Activated CD4-positive, CD25-positive, alpha-beta regulatory T cell treated with anti-CD3 and anti-CD28 coated beads, Interleukin-2, amount 50 U/mL, for 72 hours (primary cell): ENCODE results near the gene VGF.
A peak's percentile ranks its signal among the peaks of the same experiment; 100 is the strongest.
"Not testable (repeated sequence)": the region's sequence is repeated elsewhere in the genome, so short reads cannot be mapped to it uniquely, and the experiment has no call there.

Source experiments
- DNase-seq: peaks from one replicate; pipeline ENCODE4 v3.0.0; 2021

The VGF gene

DNA sequence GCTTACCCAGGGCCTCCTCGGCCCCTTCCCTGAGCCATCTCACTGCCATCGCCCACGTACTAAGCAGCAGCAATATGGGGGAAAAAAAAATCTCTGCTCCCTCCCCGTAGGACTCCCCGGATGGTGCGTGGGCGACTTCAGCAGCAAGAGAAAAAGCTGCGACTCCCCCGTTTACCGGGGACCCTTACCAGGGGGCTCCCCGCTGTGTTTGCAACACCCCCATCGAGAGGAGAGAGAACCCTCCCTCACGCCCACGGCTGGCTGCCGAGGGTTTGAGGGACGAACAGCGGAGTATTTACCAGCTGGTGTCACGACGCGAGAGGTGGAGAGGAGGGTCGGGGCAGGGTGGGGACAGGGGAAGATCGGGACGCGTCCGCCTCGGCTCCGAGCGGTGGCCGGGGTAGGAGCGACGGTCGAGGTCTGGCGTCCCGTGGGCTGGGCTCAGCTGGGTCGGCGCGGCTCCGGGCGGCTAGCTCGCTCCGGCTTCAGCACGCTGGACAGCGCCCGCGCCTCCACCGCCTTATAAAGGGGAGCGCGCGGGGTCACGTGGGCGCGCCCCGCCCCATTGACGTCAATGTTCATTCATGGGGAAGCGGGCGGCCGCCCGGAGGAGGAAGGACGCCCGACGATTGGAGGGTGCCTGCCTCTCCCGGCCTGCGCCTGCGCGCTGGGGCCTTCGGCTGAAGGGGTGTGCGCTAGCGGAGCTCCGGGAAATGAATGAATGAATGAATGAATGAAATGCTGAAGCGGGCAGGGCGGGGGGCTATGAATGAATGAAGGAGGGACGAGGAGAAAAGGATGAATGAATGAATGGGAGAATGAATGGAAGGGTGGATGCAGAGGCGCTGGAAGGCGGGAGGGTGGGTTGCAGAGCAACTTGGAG is at the start of gene VGF:
Gene VGF (minus strand): TSS at position 495 of the 883 bp plus-strand sequence. CDS start 726 bp downstream, outside the sequence.
- DNase-seq, result peak; percentile 95

DNA sequence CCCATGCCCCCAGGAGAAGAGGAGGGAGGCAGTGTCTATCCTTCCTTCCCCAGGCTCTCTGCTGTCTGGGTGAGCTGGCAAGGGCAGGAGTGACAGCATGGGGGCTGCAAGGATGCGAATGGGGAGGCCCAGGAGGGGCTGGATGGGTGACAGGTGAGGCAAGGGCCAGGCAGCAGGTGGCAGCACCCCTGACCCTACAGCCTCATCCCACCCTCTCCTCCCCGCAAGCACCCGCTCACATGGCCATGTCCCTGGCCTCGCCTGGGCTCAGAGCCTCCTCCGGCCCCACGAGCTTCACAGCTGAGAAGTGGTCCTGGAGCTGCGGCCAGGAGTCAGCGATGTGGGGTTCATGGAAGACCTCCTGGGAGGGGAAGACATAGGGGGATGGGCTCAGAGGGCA is 46.6 kb upstream of the VGF start:
- no peak for DNase-seq

DNA sequence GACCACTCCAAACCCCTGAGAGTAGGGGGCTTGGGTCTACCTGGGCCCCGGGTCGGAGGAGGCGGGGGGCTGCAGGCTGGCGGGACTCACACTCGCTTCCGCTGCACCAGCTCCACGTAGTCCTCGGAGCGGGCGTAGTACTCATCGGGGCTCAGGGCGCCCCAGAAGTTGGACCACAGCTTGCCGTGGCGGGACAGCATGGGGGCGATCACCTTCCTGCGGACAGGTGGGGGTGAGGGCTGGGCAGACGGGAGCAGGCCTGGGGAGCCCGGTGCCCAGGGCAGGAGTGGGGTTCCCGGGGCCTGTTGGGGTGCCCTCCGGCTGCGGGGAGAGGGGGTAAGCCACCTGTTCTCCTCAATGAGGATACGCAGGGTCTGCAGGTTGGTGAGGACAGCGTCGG is 46.1 kb upstream of the VGF start:
- no peak for DNase-seq

DNA sequence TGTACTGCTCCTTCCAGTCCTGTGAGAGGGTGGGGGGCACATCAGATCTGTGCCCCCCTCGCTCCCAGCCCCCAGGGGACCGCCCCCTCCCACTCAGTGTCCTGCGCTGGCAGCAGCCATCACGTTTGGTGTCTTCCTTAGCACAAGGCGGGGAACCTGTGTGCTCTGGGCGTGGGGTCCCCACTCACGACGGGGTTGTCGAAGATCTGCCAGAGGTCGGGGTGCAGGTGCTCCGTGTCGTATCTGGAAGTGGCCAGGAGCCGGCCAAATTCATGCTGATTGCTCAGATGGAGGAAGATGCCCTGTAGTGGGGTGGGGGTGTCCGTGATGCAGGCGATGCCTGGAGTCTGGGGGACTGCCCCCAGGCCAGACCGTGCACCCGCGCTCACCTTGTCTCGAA is 44.8 kb upstream of the VGF start:
- no peak for DNase-seq

DNA sequence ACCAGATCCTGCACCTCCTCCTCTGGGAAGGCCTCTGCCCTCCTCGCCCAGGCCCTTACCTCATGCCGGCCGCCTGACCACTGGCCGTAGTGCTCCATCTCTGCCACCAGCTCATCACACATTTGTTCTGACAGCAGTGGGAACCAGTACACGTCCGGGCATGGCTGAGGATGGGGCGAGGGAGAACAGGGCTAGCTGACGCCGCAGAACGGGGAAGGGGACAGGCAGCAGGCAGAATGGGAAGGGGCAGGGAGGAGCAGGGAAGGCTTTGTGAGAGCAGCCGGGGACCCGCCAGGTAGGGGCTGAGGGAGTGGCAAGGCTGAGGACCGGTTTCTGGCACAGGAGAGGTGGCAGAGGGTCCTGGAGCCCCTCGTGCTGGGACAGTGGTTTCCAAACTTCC is 43.4 kb upstream of the VGF start:
- no peak for DNase-seq

DNA sequence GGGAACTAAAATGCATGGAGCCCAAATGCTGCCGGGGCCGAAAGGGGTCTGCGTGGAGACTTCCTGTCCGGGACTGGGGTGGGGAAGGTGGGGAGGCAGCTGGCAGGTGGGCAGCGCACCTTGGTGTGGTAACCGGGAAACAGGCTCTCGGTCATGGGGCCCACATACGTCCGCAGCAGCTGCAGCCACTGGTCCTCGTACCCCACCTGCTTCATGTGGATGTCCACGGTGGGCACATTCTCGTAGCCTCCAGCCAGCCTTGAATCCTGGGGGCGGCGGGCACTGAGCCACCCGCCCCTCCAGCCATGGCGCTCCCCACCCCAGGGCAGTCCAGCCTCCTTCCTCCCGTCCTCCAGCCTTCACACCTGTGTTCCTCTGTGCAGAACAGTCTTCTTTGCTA is 42.1 kb upstream of the VGF start:
- no peak for DNase-seq

DNA sequence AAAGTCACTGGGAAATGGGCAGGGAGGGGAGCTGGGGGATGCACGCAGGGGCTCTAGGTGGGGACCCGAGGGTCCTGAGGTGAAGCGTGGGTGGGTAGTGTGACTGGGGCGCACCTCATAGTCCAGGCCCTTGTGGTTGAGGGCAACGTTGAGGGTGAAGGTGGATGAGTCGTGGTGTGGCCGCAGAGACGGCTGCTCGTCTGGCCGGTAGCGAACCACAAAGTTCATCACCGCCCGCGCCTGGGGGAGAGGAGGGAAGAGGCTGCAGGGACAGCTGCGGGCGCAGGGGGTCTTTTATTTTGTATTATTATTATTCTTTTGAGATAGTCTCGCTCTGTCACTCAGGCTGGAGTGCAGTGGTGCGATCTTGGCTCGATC is 41.3 kb upstream of the VGF start:
- no peak for DNase-seq

DNA sequence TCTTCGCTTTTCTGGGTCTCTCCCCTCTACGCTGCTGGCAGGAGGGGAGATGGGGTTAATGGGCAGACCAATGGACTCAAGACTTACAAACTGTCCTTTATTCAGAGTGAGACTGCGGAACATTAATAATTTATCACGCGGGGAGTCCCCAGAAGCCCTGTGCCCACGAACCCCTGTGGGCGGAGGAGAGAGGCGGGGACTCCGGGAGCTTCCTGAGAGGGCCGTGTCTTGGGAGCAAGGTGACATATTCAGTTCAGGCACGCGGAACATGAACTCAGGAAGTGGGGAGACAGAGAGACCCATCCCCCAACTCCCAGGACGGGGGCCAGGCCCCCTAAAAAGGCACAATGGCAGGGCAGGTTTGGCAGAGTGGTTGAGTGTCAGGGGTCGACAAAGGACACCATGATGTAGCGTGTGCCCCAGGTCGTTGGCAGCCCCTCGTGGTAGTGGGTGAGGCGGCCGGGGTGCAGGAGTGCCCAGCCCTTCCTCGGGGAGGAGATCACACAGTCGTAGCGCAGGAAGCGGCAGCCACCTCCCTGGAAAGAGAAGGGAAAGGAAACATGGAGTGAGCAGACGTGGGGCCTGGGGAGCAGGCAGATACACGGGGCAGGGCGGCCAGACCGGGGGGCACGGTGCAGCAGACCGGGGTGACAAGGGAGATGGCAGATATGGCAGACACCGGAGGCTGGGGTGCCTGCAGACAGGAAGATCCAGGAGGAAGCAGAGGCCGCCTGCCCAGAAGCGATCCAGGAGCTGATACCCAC is 40.7 kb upstream of the VGF start:
- DNase-seq, result no peak

DNA sequence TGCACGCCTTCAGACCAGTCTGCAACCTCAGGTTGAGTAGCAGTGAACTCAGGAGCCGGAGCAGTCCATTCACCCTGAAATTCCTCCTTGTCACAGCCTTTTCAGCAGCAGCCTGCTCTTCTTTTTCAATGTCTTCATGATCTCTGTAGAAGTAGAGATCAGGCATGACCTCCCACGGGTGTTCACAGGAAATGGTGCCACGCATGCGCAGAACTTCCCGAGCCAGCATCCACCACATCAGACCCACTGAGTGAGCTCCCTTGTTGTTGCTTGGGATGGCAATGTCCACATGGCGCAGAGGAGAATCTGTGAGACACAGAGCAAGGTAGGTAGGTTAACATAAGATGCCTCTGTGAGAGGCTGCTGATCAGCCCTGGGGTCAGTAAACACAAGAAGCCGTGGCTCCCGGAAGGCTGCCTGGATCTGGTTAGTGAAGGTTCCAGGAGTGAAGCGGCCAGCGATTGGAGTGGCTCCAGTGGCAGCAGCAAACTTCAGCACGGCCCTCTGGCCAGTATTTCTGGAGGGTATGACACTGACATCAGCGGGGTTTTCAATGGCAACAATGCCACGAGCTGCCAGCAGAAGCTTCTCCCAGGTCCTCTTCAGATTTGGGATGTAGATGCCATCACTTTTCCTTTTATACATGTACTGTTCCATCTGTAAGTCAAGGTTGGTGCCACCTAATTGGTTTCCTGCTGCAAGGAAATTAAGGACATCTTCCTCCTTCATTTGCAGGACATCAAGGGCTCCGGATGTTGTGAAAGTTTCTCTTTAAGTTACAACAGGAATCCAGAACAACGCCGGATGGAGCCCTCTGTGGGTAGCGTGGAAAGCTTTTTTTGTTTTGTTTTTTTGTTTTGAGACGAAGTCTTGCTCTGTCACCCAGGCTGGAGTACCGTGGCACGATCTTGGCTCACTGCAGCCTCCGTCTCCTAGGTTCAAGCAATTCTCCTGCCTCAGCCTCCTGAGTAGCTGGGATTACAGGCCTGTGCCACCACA is 38.7 kb upstream of the VGF start:
- DNase-seq, result not testable (repeated sequence)

DNA sequence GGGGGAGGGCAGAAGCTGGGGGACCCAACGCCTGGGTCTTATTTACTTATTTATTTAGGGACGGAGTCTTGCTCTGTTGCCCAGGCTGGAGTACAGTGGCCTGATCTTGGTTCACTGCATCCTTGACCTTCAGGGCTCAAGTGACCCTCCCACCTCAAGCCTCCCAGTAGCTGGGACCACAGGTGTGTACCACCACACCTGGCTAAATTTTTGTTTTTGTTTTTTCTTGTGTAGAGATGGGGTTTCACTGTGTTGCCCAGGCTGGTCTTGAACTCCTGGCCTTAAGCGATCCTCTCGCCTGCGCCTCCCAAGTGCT is 37.2 kb upstream of the VGF start:
- DNase-seq, result no peak

DNA sequence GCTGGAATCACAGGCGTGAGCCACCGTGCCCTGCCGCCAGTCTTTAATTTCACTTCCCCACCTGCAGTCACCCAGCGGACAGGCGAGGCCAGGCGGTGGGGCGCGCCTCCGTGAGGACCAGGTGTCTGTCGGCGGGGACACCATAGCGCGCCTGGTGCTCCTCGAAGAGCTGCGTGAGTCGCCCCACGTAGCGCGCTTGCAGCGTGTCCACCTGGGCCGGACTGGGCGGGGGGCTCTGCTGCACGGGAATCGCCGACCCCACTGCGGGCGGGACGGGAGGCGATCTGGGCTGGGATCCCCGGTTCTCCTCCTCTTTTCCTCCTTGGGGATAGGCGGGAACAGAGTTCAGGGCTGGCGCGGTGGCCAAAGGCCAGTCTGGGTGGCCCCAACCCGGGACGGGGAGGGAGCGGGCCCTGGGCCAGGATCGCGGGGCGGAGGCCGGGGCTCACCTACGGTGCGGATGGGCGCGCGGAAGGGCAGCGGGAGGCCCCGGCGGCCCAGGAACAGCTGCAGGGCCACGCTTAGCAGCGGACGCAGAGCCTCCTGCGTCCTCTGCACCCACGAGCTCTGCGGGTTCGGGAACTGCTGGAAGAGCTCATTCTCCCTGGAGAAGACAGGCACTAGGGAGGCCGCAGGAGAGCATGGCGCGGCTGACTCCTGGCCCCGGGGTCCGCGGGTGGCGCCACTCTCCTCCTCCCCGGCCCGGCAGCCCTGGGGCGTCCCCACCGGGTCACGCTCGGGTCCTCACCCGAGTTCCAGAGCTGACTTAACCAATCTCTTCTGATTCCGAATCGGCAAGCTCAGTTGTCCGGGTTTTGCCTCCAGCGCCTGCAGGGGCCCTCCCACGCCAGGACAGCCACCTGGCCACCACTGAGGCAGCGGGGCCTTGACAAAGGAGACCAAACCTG is 36.6 kb upstream of the VGF start:
- DNase-seq, result no peak

DNA sequence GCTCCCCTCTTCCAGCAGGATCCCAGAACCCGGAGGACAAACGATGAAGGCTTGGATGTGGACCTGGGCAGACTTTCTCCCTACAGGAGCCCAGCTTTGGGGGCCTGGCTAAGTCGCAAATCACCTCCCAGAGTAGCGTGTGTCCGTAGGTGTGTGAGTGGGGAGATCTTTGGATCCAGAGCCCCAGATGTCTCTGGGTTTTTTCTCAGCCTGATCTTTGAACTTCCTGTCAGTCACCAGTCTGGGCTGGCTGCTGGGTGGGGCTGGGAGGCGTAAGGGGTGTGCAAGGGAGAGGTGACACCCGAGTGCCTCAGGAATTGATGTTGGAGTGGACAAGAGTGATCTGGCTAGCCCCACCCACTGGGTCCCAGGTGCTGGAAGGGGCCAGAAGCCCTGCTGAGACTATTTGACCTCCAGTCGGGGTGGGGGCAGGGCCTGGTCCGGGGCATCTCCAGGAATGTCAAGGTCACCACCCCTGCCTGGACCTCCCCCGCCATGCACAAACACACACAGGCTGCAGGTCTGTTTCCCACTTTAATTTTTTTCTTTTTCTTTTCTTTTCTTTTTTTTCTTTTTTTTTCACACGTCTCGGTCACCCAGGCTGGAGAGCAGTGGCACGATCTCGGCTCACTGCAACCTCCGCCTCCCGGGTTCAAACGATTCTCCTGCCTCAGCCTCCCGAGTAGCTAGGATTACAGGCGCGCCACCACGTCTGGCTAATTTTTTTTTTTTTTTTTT is 35.7 kb upstream of the VGF start, which contains the start of gene MOGAT3:
Gene MOGAT3 (minus strand): TSS at position 175 of the 738 bp plus-strand sequence. CDS start 182 bp downstream, outside the sequence.
- DNase-seq, result no peak

DNA sequence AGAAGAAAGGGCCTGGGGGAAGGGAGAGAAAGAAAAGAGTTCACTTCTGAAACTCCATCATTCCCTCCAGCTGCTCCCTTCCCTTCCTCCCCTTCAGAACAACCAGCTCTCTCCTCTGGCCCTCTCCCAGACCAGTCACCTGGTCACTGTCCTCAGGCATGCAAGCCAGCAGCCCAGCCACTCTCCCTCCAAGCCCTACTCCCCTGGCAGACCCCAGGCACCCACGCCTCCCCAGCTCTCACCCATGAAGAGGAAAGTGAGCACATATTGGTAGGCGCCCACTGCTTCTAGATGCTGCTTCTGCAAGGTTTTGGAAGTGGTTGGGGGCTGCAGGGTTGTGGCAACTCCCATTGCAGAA is 35.1 kb upstream of the VGF start:
- no peak for DNase-seq

DNA sequence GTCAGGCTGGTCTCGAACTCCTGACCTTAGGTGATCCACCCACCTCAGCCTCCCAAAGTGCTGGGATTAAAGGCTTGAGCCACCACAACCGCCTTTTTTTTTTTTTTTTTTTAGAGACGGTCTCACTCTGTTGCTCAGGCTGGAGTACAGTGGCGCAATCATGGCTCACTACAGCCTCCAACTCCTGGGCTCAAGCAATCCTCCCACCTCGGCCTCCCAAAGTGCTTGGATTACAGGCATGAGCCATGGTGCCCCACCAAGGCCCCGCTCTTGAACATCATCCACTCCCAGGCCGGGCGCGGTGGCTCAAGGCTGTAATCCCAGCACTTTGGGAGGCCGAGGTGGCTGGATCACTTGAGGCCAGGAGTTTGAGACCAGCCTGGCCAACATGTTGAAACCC is 34.2 kb upstream of the VGF start:
- DNase-seq, result not testable (repeated sequence)

DNA sequence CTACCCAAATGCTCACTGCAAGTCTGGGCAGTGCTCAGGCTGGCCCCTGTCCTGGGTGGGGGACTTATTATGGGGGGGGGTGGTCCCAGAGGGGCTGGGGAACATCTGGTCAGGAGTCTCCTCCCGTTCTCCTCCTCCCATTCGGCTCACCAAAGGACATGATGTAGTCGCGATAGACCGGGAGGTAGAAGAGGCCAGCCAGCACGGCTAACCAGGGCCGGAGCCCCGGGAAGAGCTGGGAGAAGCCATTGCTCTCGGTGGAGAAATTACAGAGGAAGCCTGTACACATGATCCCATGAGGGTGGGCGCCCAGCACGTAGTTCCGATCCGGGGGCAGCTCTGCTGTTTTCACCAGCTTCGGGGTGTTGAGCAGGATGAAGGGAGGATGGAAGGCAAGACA is 33.1 kb upstream of the VGF start:
- DNase-seq, result no peak

DNA sequence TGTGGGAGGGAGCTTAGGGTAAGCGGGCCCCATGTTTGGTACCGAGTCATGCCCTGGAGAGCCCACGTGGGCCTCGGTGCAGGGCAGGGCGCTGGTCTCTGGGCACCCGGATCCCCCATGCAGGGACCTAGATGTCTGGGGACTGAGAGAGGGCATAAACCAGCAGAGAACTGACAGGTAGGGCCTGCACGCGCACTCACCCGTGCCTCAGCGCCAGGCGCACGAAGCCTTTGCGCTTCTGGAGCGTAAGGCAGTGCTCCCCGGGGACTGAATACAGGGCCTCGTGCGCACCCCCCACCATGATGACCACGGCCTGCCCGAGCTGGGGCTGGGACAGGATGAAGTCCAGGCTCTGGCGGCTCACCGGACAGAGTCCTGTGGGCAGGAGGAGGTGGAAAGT is 32.6 kb upstream of the VGF start:
- DNase-seq, result no peak

DNA sequence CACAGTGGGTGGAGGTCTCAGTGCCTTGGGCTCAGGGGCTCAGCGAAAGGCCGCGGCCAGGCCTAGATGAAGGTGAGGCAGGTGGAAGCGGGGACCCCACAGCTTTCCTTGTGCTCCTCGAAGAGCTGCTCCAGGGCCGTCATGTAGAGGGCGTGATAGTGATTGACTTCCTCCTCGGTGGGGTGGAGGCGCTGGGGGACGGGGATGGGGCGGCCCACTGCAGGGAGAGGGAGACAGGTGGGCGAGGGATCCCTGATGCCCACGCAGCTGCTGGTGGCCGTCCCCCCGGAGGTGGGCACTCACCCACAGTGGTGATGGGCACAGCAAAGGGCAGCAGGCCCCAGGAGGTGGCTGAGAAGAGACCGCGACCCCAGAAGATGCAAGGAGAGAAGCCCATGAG is 30.5 kb upstream of the VGF start:
- DNase-seq, result no peak

DNA sequence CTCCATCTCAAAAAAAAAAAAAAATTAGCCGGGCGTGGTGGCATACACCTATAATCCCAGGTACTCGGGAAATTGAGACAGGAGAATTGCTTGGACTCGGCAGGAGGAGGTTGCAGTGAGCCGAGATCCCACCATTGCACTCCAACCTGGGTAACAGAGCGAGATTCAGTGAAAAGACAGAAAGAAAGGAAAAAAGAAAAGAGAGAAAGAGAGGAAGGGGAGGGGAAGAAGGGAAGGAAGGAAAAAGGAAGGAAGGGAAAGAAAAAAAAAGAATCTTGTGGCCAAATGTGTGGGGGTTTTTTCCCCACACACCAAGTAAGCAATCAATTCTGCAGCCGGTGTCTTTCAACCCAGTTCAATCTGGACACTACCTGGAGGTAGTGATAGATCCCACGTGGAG is 23.7 kb upstream of the VGF start:
- no peak for DNase-seq

DNA sequence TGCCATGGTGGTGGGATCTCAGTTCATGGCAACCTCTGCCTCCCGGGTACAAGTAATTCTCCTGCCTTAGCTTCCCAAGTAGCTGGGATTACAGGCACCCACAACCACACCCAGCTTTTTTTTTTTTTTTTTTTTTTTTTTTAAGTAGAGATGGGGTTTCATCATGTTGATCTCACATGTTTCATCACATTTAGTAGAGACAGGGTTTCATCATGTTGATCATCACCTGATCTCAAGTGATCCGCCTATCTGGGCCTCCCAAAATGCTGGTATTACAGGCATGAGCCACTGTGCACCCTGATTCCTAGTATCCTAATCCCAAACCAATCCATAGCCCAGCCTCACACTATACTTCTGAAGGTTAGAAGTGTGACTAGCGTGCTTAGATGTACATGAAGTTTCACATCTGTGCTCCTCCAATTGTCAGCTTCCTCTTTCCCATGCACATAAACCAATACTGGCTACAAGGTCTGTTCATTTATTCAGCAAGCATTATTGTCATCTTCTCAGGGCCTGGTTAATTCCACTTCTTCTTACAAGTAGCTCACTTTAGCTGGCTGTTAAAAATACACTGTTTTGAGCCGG is 21.6 kb upstream of the VGF start:
- no peak for DNase-seq

DNA sequence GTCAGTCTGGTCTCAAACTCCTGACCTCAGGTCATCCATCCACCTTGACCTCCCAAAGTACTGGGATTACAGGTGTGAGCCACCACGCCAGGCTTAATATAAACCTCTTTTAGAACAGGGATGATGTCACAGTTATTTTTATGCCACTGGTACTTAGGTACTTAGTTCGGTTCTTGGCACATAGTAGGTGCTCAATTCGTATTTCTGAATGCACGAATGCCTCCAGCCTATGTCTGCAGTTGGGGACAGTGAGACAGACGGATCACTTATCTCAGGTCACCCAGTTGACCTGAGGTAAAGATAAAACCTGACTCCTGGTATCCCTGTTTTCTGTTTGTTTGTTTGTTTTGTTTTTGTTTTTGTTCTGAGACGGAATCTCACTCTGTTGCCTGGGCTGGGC is 20.8 kb upstream of the VGF start:
- DNase-seq, result no peak

DNA sequence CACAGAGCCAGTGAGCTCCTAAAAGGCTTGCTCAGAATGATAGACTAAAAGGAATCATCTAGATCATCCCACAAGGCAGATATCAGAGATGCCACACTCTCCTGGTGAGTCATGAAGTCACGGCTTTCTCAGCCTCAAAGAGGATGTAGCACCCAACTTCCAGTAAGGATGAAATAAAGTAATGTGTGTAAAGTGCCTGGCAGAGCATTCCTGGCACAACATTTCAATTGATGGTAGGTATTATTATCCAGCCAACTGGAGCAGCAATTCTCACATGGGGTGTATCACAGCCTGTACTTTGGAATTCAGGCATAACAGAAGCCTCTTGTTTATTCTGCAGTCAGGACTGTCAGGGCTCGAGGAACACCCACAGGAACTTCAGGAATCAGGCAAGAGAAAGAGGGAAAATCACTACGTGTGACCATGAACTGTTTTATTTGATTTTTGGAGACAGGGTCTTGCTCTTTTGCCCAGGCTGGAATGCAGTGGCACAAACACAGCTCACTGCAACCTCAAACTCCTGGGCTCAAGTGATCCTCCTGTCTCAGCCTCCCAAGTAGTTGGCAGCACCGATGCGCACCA is 20.0 kb upstream of the VGF start:
- no peak for DNase-seq
